Activated naive CD4-positive, alpha-beta T cell treated with anti-CD3 and anti-CD28 coated beads, Interleukin-2, amount 50 U/mL, for 16 hours (primary cell): ENCODE results near the gene CXCR5.

Source experiments
- DNase-seq: peaks from one replicate; pipeline ENCODE4 v3.0.0-alpha.2; 2020

Gene CXCR5

GRCh38 chr11:118899706-118900360 is 16.1 kb downstream of the CXCR5 start:
- DNase-seq = no peak

- no peak for DNase-seq
Measured at GRCh38 chr11:118900535-118901384, 17.1 kb downstream of the CXCR5 start.

- DNase-seq = no peak
Measured at GRCh38 chr11:118901494-118902335, 18.0 kb downstream of the CXCR5 start.

GRCh38 chr11:118902336-118903203 is 18.9 kb downstream of the CXCR5 start:
- DNase-seq = no peak

- no peak for DNase-seq
Measured at GRCh38 chr11:118903204-118904015, 19.7 kb downstream of the CXCR5 start.

- peak; percentile 84 for DNase-seq
Measured at GRCh38 chr11:118907051-118908042, 23.7 kb downstream of the CXCR5 start.

GRCh38 chr11:118908264-118908663 is 24.6 kb downstream of the CXCR5 start:
- no peak for DNase-seq

- DNase-seq = no peak
Measured at GRCh38 chr11:118908901-118909618, 25.4 kb downstream of the CXCR5 start.

- no peak for DNase-seq
Measured at GRCh38 chr11:118909619-118910308, 26.1 kb downstream of the CXCR5 start.

- DNase-seq = peak; percentile 55
Measured at GRCh38 chr11:118910309-118911112, 26.8 kb downstream of the CXCR5 start.

- DNase-seq = no peak
Measured at GRCh38 chr11:118911113-118911879, 27.6 kb downstream of the CXCR5 start.

- DNase-seq = peak; percentile 83
Measured at GRCh38 chr11:118911880-118912741, 28.4 kb downstream of the CXCR5 start.

- no peak for DNase-seq
Measured at GRCh38 chr11:118912742-118913410, 29.2 kb downstream of the CXCR5 start.

GRCh38 chr11:118913411-118914125 is 29.9 kb downstream of the CXCR5 start:
- DNase-seq = no peak
